CD4-positive, CD25-positive, alpha-beta regulatory T cell (primary cell): Measurements from ENCODE around the gene SOX6. TPM values are rescaled to one million over a fixed set of nuclear protein-coding genes. Genes with fewer than 3 reads are reported as not detected.

Source experiments
- ATAC-seq, 2 donors: fragments of 150-1000 bp; cut with Tn5 transposase; one replicate each; pipeline ENCODE4 v1.10.0; 2021; ENCODE audit warnings: low read depth in 2 of 2, moderate number of reproducible peaks in 2 of 2, moderate library complexity in 1 of 2
- DNase-seq, 3 donors: peaks; one replicate each; pipeline versions ENCODE4 v3.0.0 to v3.0.0-alpha.2; 2012 to 2022; ENCODE audit warnings: mixed read lengths in 1 of 3
- H3K27ac ChIP-seq: one replicate; pipeline ENCODE4 v1.7.0; 2013; ENCODE audit warnings: mild to moderate bottlenecking, low read length; ENCODE audit not compliant: insufficient read depth, poor library complexity, severe bottlenecking
- H3K27me3 ChIP-seq: one replicate; pipeline ENCODE4 v1.7.0; 2013; ENCODE audit warnings: low read length; ENCODE audit not compliant: control insufficient read depth, insufficient read depth
- H3K36me3 ChIP-seq: one replicate; pipeline ENCODE4 v1.7.0; 2013; ENCODE audit warnings: mild to moderate bottlenecking, low read length, moderate library complexity; ENCODE audit not compliant: control insufficient read depth, insufficient read depth
- H3K4me1 ChIP-seq: 2 replicates; pipeline ENCODE4 v1.7.0; 2013; ENCODE audit warnings: mild to moderate bottlenecking, low read length; ENCODE audit not compliant: insufficient read depth, control insufficient read depth, poor library complexity, severe bottlenecking
- H3K4me3 ChIP-seq: one replicate; pipeline ENCODE4 v1.7.0; 2013; ENCODE audit warnings: low read depth, mild to moderate bottlenecking, low read length, moderate library complexity
- H3K9me3 ChIP-seq, 2 experiments: 1 replicate in 1 of 2; 2 replicates in 1 of 2; pipeline ENCODE4 v1.7.0; 2013; ENCODE audit warnings: low read length in 2 of 2, mild to moderate bottlenecking in 1 of 2, moderate library complexity in 1 of 2; ENCODE audit not compliant: control insufficient read depth in 2 of 2
- H3K27ac Mint-ChIP-seq, 3 donors: one replicate each; pipeline ENCODE4 v1.8.0; 2020 to 2022; ENCODE audit warnings: mild to moderate bottlenecking in 3 of 3, mixed read lengths in 3 of 3, moderate library complexity in 2 of 3
- H3K27me3 Mint-ChIP-seq: one replicate; pipeline ENCODE4 v1.8.0; 2022; ENCODE audit warnings: mild to moderate bottlenecking, mixed read lengths
- H3K36me3 Mint-ChIP-seq: one replicate; pipeline ENCODE4 v1.8.0; 2020; ENCODE audit warnings: mixed read lengths
- H3K4me1 Mint-ChIP-seq, 4 donors: one replicate each; pipeline ENCODE4 v1.8.0; 2020 to 2022; ENCODE audit warnings: mixed read lengths in 4 of 4, mild to moderate bottlenecking in 1 of 4
- H3K4me3 Mint-ChIP-seq, 4 donors: one replicate each; pipeline ENCODE4 v1.8.0; 2020 to 2022; ENCODE audit warnings: mild to moderate bottlenecking in 4 of 4, mixed read lengths in 4 of 4, moderate library complexity in 3 of 4
- H3K9me3 Mint-ChIP-seq, 7 donors: one replicate each; pipeline ENCODE4 v1.8.0; 2020 to 2022; ENCODE audit warnings: mixed read lengths in 7 of 7, mild to moderate bottlenecking in 3 of 7, moderate library complexity in 2 of 7
- polyA plus RNA-seq, 4 donors: library from polyadenylated mRNA; unstranded; fragments of 300-500 nt; fragmentation: Illumina TruSeq; gene quantifications; one replicate each; pipeline ENCODE4 v1.2.3, GENCODE V29; 2021
- total RNA-seq: library from RNA; stranded (reverse); gene quantifications from one replicate; pipeline ENCODE4 v1.2.3, GENCODE V29; 2022

SOX6 gene
- total and polyA plus RNA-seq, 5 donors from 2014 or later: 0.05 TPM; not detected in 4

- Histone ChIP-seq H3K36me3 (no peaks in the 10 kb centered on the region), H3K9me3 (no peaks in the 10 kb centered on the region), H3K4me3 (no peak overlapping the region), H3K27ac (no peak overlapping the region), H3K4me1 (no peaks in the 10 kb centered on the region), H3K27me3 (no peaks in the 10 kb centered on the region)
- Mint-ChIP-seq H3K36me3 (no peaks in the 10 kb centered on the region), H3K27ac (no peak overlapping the region), H3K4me3 (no peak overlapping the region), H3K27me3 (no peaks in the 10 kb centered on the region), H3K9me3 (peaks cover 0 to 14% (median 2%) of the 10 kb centered on the region in 7 donors), H3K4me1 (no peaks in the 10 kb centered on the region)
- DNase-seq (no peak), ATAC-seq (no peak)
These were observed 258.8 kb downstream of the SOX6 start for GRCh38 chr11:16097543-16097942.

GRCh38 chr11:16096336-16096735 lies 260.0 kb downstream of the SOX6 start:
- H3K27ac Mint-ChIP-seq: no peak overlapping the region
- no peaks in the 10 kb centered on the region for H3K36me3 ChIP-seq

DNA sequence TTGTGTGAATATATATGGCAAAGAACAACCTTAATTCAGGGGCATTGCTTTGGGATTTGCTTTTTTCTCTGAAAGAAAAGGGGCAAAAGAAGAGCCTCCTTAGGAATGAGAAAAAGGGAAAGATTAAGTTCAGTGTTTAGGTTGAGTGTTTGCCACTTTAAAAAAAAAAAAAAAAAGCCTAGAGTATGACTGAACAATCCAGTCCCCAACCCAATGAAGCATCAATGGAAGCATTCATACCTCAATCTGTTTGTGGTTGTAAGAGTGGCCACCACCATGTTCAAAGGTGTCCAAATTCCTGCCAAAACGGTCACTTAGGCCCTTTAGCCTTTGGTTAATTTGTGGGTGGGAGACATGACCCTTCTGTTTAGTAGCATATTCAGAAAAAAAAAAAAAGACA lies 260.6 kb downstream of the SOX6 start:
- H3K9me3 ChIP-seq: no peaks in the 10 kb centered on the region
- no peak overlapping the region for H3K4me3 ChIP-seq
- H3K4me1 Mint-ChIP-seq: no peaks in the 10 kb centered on the region
- no peaks in the 10 kb centered on the region for H3K4me1 ChIP-seq
- H3K4me3 Mint-ChIP-seq: no peak overlapping the region
- no peaks in the 10 kb centered on the region for H3K36me3 ChIP-seq
- no peak overlapping the region for H3K27ac Mint-ChIP-seq
- ATAC-seq (no peak), DNase-seq (no peak)
- H3K27me3 Mint-ChIP-seq: no peaks in the 10 kb centered on the region
- H3K36me3 Mint-ChIP-seq: no peaks in the 10 kb centered on the region
- no peak overlapping the region for H3K27ac ChIP-seq
- H3K9me3 Mint-ChIP-seq: peaks cover 0 to 7% (median 3%) of the 10 kb centered on the region in 7 donors
- H3K27me3 ChIP-seq: no peaks in the 10 kb centered on the region

More at GRCh38 chr11:16096336-16096735, 260.0 kb downstream of the SOX6 start:
- ATAC-seq: no peak
- Histone ChIP-seq H3K27ac (no peak overlapping the region), H3K27me3 (no peaks in the 10 kb centered on the region), H3K4me1 (no peaks in the 10 kb centered on the region), H3K4me3 (no peak overlapping the region), H3K9me3 (no peaks in the 10 kb centered on the region)
- Mint-ChIP-seq H3K9me3 (peaks cover 0 to 7% (median 2%) of the 10 kb centered on the region in 7 donors), H3K27me3 (no peaks in the 10 kb centered on the region), H3K4me3 (no peak overlapping the region), H3K36me3 (no peaks in the 10 kb centered on the region), H3K4me1 (no peaks in the 10 kb centered on the region)
- no peak for DNase-seq

DNA sequence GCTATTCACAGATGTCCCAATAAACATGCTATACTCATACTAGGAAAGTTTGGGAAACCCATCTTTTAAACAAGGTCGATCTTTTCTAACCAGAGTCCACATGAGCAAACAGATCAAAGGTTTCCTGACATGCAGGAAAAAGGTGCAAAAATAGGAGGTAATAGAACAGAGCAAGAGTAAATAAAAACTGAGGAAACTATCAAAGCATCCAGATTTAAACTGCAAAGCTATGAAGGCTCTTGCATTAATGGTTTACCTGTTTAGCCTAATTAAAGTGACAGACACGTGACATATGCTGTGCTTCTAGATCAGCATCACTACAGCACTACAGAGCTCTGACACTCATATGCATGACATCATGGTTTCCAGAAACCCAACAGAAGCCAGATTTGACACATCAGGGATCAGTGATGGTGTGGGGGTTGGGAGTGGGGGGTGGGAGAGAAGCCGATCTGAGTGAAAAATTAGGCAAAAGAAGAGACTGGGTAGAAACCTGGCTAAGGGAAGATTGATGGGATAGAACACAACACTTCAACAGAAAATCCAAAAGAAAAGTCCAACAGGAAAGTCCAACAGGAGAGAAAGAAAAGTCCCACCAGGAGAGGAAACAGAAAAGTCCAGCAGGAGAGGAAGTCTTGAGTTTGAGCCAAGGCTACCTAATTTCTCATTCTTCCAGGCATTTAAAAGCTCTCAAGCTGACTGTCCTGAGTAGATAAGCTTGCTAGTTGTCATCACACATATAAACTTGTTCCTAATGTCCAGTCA lies 262.3 kb downstream of the SOX6 start:
- Mint-ChIP-seq H3K36me3 (no peaks in the 10 kb centered on the region), H3K9me3 (peaks cover 0 to 7% (median 2%) of the 10 kb centered on the region in 7 donors), H3K4me1 (no peaks in the 10 kb centered on the region), H3K4me3 (no peak overlapping the region), H3K27ac (no peak overlapping the region), H3K27me3 (no peaks in the 10 kb centered on the region)
- no peaks in the 10 kb centered on the region for H3K27me3 ChIP-seq
- no peak for DNase-seq
- ATAC-seq: no peak
- no peak overlapping the region for H3K27ac ChIP-seq
- no peaks in the 10 kb centered on the region for H3K4me1 ChIP-seq
- H3K4me3 ChIP-seq: no peak overlapping the region
- no peaks in the 10 kb centered on the region for H3K36me3 ChIP-seq
- no peaks in the 10 kb centered on the region for H3K9me3 ChIP-seq

DNA sequence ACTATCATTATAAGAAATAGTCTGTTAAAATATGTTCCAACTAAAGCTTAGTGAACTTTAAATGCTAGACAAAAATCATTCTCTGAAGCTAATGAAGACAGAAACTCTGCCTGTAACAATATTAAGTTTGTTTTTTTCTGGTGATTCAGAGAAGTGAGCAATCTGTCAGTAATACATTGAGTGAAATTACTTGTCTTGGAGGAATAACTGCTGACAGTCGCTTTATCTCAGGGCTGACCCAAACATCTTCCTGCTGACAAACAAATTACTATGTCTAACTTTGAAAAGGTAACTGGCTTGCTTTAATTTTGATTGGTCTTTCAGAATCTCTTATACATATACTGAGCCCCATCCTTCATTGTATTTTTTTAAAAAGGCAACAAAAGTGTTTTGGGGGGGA lies 264.5 kb downstream of the SOX6 start:
- no peaks in the 10 kb centered on the region for H3K9me3 ChIP-seq
- no peak for ATAC-seq
- H3K4me1 Mint-ChIP-seq: no peaks in the 10 kb centered on the region
- H3K36me3 Mint-ChIP-seq: no peaks in the 10 kb centered on the region
- no peak for DNase-seq
- no peaks in the 10 kb centered on the region for H3K27me3 ChIP-seq
- H3K36me3 ChIP-seq: no peaks in the 10 kb centered on the region
- H3K4me3 ChIP-seq: no peak overlapping the region
- no peaks in the 10 kb centered on the region for H3K27me3 Mint-ChIP-seq
- peaks cover 0 to 2% (median under 1%) of the 10 kb centered on the region in 7 donors for H3K9me3 Mint-ChIP-seq
- no peak overlapping the region for H3K4me3 Mint-ChIP-seq
- H3K27ac ChIP-seq: no peak overlapping the region
- H3K27ac Mint-ChIP-seq: no peak overlapping the region
- H3K4me1 ChIP-seq: no peaks in the 10 kb centered on the region

DNA sequence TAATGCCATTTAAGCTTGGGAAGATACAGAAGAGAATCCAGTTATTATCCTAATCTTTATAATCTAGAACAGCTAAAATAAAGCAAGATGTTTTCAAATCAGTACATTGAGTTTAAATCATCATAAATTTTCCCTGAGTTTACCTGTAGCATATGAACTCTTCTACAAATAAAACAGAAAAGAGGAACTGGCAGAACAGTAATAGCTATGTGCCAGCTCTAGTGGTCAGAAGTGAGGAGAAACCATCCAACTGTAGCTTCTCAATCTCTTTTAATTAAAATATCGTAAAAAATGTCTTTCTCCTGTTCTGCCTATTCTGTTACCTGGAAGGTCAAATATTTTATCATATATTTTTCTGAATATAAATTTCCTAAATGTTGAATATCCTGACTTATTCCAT lies 266.9 kb downstream of the SOX6 start:
- Mint-ChIP-seq H3K27me3 (no peaks in the 10 kb centered on the region), H3K27ac (no peak overlapping the region), H3K4me1 (no peaks in the 10 kb centered on the region), H3K9me3 (peaks cover 0 to 2% (median 2%) of the 10 kb centered on the region in 7 donors), H3K4me3 (no peak overlapping the region), H3K36me3 (no peaks in the 10 kb centered on the region)
- Histone ChIP-seq H3K36me3 (no peaks in the 10 kb centered on the region), H3K4me1 (no peaks in the 10 kb centered on the region), H3K9me3 (no peaks in the 10 kb centered on the region), H3K4me3 (no peak overlapping the region), H3K27me3 (no peaks in the 10 kb centered on the region), H3K27ac (no peak overlapping the region)
- DNase-seq (no peak), ATAC-seq (no peak)

DNA sequence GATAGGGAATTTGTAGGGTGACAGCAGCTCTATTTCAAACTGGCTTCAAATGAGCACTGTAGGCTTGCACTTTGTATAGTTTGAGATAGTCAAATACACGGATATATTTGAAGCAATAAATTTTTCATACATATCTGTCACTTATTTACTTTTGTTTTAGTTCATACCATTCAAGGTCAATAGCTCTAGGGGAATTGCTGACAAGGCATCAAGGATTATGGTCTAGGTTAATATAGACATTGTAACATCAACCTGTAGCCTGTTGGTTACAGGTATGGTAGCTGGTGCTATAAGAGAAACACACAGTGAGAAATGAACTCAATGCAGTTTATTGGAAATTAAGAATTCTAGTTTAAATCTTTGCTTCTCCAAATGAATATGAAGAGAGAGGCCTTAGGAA lies 267.6 kb downstream of the SOX6 start:
- Mint-ChIP-seq H3K27ac (no peak overlapping the region), H3K27me3 (no peaks in the 10 kb centered on the region), H3K4me3 (no peak overlapping the region), H3K9me3 (peaks cover 0 to 2% (median 2%) of the 10 kb centered on the region in 7 donors), H3K4me1 (no peaks in the 10 kb centered on the region), H3K36me3 (no peaks in the 10 kb centered on the region)
- Histone ChIP-seq H3K27ac (no peak overlapping the region), H3K4me1 (no peaks in the 10 kb centered on the region), H3K27me3 (no peaks in the 10 kb centered on the region), H3K36me3 (no peaks in the 10 kb centered on the region), H3K9me3 (no peaks in the 10 kb centered on the region), H3K4me3 (no peak overlapping the region)
- ATAC-seq (no peak), DNase-seq (no peak)

GRCh38 chr11:16087886-16088285 lies 268.5 kb downstream of the SOX6 start:
- no peaks in the 10 kb centered on the region for H3K9me3 ChIP-seq
- H3K4me3 ChIP-seq: no peak overlapping the region
- no peak overlapping the region for H3K27ac ChIP-seq
- no peaks in the 10 kb centered on the region for H3K36me3 Mint-ChIP-seq
- H3K9me3 Mint-ChIP-seq: peaks cover 0 to 2% (median 2%) of the 10 kb centered on the region in 7 donors
- no peak overlapping the region for H3K27ac Mint-ChIP-seq
- no peaks in the 10 kb centered on the region for H3K27me3 Mint-ChIP-seq
- no peaks in the 10 kb centered on the region for H3K36me3 ChIP-seq
- no peaks in the 10 kb centered on the region for H3K27me3 ChIP-seq
- no peak overlapping the region for H3K4me3 Mint-ChIP-seq
- no peaks in the 10 kb centered on the region for H3K4me1 Mint-ChIP-seq
- no peaks in the 10 kb centered on the region for H3K4me1 ChIP-seq
- ATAC-seq (no peak), DNase-seq (no peak)
